ENCODE results near the gene STXBP6.
"Not testable (repeated sequence)": the region's sequence is repeated elsewhere in the genome, so short reads cannot be mapped to it uniquely, and the experiment has no call there.

The STXBP6 gene

GRCh38 chr14:24982472-24983155, 67.3 kb downstream of the STXBP6 start:
- no peak for DNase-seq

GRCh38 chr14:24979725-24980239, 70.2 kb downstream of the STXBP6 start:
- DNase-seq, result no peak

- DNase-seq, result no peak
These were observed 70.9 kb downstream of the STXBP6 start for GRCh38 chr14:24978862-24979724.

GRCh38 chr14:24976602-24977001, 73.3 kb downstream of the STXBP6 start:
- DNase-seq, result no peak

- no peak for DNase-seq
These were observed 74.6 kb downstream of the STXBP6 start for GRCh38 chr14:24975393-24975792.

GRCh38 chr14:24974591-24975374, 75.2 kb downstream of the STXBP6 start:
- DNase-seq, result no peak

- DNase-seq, result no peak
These were observed 77.1 kb downstream of the STXBP6 start for GRCh38 chr14:24972844-24973243.

- DNase-seq, result no peak
These were observed 78.7 kb downstream of the STXBP6 start for GRCh38 chr14:24971255-24971654.

GRCh38 chr14:24966579-24966964, 83.4 kb downstream of the STXBP6 start:
- DNase-seq, result no peak

GRCh38 chr14:24965934-24966578, 83.9 kb downstream of the STXBP6 start:
- peak; percentile 82 for DNase-seq

GRCh38 chr14:24965578-24965933, 84.4 kb downstream of the STXBP6 start:
- no peak for DNase-seq

- no peak for DNase-seq
These were observed 85.4 kb downstream of the STXBP6 start for GRCh38 chr14:24964591-24964990.

GRCh38 chr14:24964048-24964447, 85.9 kb downstream of the STXBP6 start:
- no peak for DNase-seq

GRCh38 chr14:24962118-24962517, 87.8 kb downstream of the STXBP6 start:
- not testable (repeated sequence) for DNase-seq

- DNase-seq, result no peak
These were observed 89.1 kb downstream of the STXBP6 start for GRCh38 chr14:24960816-24961215.

- DNase-seq, result peak; percentile 33
These were observed 90.1 kb downstream of the STXBP6 start for GRCh38 chr14:24959791-24960331.

GRCh38 chr14:24958271-24958670, 91.7 kb downstream of the STXBP6 start:
- DNase-seq, result no peak

GRCh38 chr14:24957814-24958213, 92.1 kb downstream of the STXBP6 start:
- DNase-seq, result no peak

GRCh38 chr14:24956104-24956503, 93.8 kb downstream of the STXBP6 start:
- DNase-seq, result no peak

GRCh38 chr14:24954700-24955037, 95.3 kb downstream of the STXBP6 start:
- no peak for DNase-seq

GRCh38 chr14:24954037-24954699, 95.8 kb downstream of the STXBP6 start:
- no peak for DNase-seq
